H7 (cell line): Measurements from ENCODE around the gene EPHB6. TPM values are rescaled to one million over a fixed set of nuclear protein-coding genes. Genes with fewer than 3 reads are reported as not detected.

Source experiments
- DNase-seq: peaks from one replicate; pipeline ENCODE4 v3.0.0; 2012
- H3K27me3 ChIP-seq: 2 replicates; pipeline ENCODE4 v1.6.0; 2011; ENCODE audit warnings: mild to moderate bottlenecking, low read length; ENCODE audit not compliant: control insufficient read depth, insufficient read depth
- H3K36me3 ChIP-seq: replicated peaks from 2 replicates; pipeline ENCODE4 v1.5.1; 2011; ENCODE audit warnings: low read length; ENCODE audit not compliant: control insufficient read depth, insufficient read depth
- H3K4me3 ChIP-seq: 2 replicates; pipeline ENCODE4 v1.5.1; 2011; ENCODE audit warnings: low read depth, mild to moderate bottlenecking, control low read depth, low read length, moderate library complexity; ENCODE audit not compliant: insufficient read depth
- total RNA-seq: library from RNA; depleted of rRNA; stranded (reverse); fragments of >200 nt; shearing (Covaris generic); gene quantifications from 2 replicates; pipeline ENCODE4 v1.2.3, GENCODE V29; 2014

EPHB6 gene
- total RNA-seq, 1 experiment from 2014 or later, result 8.8 TPM

DNA sequence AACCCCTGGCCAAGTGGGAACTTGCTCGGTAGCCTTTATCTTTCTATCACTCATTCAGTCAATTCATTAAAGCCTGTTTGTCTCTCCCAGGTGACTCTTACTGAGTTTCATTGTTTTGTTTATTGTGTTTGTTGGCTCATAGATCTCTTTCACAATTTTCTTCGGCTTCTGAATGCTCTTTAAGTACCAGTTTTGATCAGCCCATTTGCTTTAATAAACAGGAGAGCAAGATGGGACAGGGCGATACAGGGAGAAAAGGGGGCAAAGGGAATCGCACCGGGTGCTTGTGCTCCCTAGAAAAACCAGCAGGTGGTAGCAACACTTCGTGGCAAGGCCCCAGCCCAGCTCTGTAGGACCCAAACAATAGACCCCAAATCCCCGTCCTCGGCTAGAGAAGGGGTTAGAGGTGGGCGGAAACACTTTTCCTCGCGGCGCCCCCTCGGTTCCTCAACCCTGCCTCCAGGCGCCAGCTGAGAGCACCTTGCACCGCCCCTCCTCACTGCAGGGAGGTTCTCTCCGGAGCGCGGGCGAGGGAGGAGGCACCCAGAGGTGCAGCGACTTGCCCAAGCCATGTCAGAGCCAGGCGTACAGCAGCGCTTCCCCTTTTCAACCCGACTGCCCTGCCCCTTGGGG, 1.0 kb upstream of the EPHB6 start:
- peaks cover 30% of the 10 kb centered on the region for H3K27me3 ChIP-seq
- peak overlapping the region; percentile 81 for H3K4me3 ChIP-seq
- DNase-seq, result peak; percentile 91
- H3K36me3 ChIP-seq, result no peaks in the 10 kb centered on the region

DNA sequence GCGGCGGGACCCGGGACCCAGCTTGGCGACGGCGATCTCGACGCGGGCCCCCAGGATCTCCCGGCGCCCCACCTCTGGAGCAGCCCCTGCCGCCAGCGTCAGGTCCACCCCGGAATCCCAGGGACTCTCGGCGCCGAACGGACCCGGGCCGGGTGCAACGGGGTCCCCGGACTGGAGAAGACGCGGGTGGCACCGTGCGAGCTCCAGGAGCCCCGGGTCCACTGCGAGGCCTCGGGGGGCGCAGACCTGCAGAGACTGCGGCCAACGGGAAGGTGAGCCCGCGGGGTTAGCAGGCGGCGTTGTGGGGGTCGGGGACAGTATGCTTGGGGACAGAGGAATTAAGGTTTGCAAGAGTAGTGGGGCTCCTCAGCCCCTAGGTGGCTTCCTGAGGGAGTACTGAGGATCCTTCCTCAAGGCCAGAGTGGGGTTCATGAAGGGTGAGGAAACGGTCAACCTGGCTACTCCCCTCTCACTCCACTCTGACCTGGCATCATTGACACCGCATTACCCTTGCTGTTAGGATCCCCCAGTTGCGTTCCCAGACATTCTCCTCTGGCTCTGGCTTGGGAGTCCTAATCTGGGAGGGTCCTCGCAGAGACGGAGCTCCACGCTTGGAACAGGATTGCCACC, 353 bp downstream of the EPHB6 start:
- Histone ChIP-seq H3K4me3 (peak overlapping the region; percentile 81), H3K27me3 (peaks cover 30% of the 10 kb centered on the region), H3K36me3 (no peaks in the 10 kb centered on the region)
- DNase-seq, result peak; percentile 68

DNA sequence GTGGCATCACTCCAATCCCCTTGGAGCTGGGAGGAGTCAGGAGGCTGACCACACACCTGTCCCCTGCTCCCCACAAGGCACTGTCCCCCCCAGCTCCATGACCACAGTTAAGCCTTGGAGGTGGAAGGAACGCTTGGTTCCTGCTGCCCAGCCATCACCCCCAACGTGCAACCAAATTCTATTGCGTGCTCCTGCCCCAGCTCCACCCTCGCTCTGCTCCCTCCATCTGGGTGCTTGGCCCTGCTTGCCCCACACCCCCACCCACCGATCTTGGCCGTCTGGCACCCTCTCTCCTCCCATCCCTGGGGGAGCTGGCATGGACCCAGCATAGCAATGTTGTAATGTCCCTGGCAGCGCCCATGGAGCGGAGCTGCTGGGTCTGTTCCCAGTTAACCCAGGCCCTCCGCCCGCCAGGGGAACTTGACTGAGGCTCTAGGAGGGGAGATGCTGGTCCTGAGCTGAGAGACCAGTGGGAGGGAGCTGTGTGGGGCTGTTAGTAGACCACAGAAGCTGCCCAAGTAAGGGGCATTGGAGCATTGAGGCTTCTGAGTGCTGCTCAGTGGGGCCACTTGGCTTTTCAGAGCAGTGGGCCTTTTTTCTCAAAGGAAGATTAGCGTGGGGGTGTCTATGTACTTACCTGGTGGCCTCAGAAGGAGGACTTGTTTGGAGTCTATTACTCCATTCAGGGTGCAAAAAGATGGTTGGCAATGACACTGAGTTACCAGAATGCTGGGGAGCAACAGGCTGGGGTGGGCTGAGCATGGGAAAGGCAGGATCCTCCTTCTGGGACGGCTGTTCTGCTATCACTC, 1.1 kb downstream of the EPHB6 start:
- Histone ChIP-seq H3K4me3 (peak overlapping the region; percentile 81), H3K27me3 (peaks cover 30% of the 10 kb centered on the region), H3K36me3 (no peaks in the 10 kb centered on the region)
- peak; percentile 44 for DNase-seq

GRCh38 chr7:142856565-142857245, 1.8 kb downstream of the EPHB6 start:
- peaks cover 30% of the 10 kb centered on the region for H3K27me3 ChIP-seq
- H3K36me3 ChIP-seq, result no peaks in the 10 kb centered on the region
- DNase-seq, result peak; percentile 19
- H3K4me3 ChIP-seq, result no peak overlapping the region

- H3K4me3 ChIP-seq, result no peak overlapping the region
- H3K36me3 ChIP-seq, result no peaks in the 10 kb centered on the region
- DNase-seq, result no peak
- H3K27me3 ChIP-seq, result peaks cover 30% of the 10 kb centered on the region
Observed at GRCh38 chr7:142857625-142858024, 2.7 kb downstream of the EPHB6 start.

GRCh38 chr7:142859411-142859810, 4.5 kb downstream of the EPHB6 start:
- Histone ChIP-seq H3K36me3 (no peaks in the 10 kb centered on the region), H3K27me3 (peaks cover 25% of the 10 kb centered on the region), H3K4me3 (no peak overlapping the region)
- no peak for DNase-seq

GRCh38 chr7:142859829-142860228, 5.0 kb downstream of the EPHB6 start:
- peaks cover 23% of the 10 kb centered on the region for H3K27me3 ChIP-seq
- DNase-seq, result no peak
- H3K4me3 ChIP-seq, result no peak overlapping the region
- no peaks in the 10 kb centered on the region for H3K36me3 ChIP-seq

- peak; percentile 20 for DNase-seq
- Histone ChIP-seq H3K36me3 (no peaks in the 10 kb centered on the region), H3K27me3 (peaks cover 12% of the 10 kb centered on the region), H3K4me3 (no peak overlapping the region)
Observed at GRCh38 chr7:142860968-142861367, 6.1 kb downstream of the EPHB6 start.

GRCh38 chr7:142862351-142862750, 7.5 kb downstream of the EPHB6 start:
- H3K36me3 ChIP-seq, result no peaks in the 10 kb centered on the region
- H3K4me3 ChIP-seq, result no peak overlapping the region
- H3K27me3 ChIP-seq, result no peaks in the 10 kb centered on the region; the same call in 1 of the 2 replicates
- peak; percentile 50 for DNase-seq

- peak; percentile 22 for DNase-seq
- Histone ChIP-seq H3K36me3 (no peaks in the 10 kb centered on the region), H3K27me3 (no peaks in the 10 kb centered on the region), H3K4me3 (no peak overlapping the region)
Observed at GRCh38 chr7:142862786-142863400, 8.0 kb downstream of the EPHB6 start.

GRCh38 chr7:142863891-142864685, 9.2 kb downstream of the EPHB6 start:
- DNase-seq, result peak; percentile 52
- Histone ChIP-seq H3K27me3 (no peaks in the 10 kb centered on the region), H3K4me3 (no peak overlapping the region), H3K36me3 (no peaks in the 10 kb centered on the region)

GRCh38 chr7:142864980-142865747, 10.3 kb downstream of the EPHB6 start:
- peak; percentile 43 for DNase-seq
- Histone ChIP-seq H3K4me3 (no peak overlapping the region), H3K36me3 (no peaks in the 10 kb centered on the region; the same call in 1 of the 2 replicates), H3K27me3 (no peaks in the 10 kb centered on the region)

- Histone ChIP-seq H3K4me3 (no peak overlapping the region), H3K36me3 (no peaks in the 10 kb centered on the region; the same call in 1 of the 2 replicates), H3K27me3 (no peaks in the 10 kb centered on the region)
- peak; percentile 66 for DNase-seq
Observed at GRCh38 chr7:142865766-142866165, 10.9 kb downstream of the EPHB6 start.
